Measurements from ENCODE around the gene DDIT3. TPM values are rescaled to one million over a fixed set of nuclear protein-coding genes. Genes with fewer than 3 reads are reported as not detected.

Gene DDIT3
- total RNA-seq, 1 experiment from 2014 or later: 79.2 TPM

DNA sequence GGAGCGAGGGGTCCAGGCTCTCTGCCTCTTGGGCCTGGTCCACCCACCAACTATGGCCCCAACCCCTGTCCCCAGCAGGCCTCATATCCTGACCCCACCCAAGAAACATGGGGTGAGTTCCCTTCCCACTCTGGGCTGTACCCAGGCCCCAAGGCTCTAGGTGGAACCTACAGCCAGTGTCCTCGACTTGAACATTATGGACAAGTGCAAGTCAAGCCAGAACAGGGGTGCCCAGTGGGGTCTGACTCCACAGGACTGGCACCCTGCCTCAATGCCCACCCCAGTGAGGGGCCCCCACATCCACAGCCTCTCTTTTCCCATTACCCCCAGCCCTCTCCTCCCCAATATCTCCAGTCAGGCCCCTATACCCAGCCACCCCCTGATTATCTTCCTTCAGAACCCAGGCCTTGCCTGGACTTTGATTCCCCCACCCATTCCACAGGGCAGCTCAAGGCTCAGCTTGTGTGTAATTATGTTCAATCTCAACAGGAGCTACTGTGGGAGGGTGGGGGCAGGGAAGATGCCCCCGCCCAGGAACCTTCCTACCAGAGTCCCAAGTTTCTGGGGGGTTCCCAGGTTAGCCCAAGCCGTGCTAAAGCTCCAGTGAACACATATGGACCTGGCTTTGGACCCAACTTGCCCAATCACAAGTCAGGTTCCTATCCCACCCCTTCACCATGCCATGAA is 49.2 kb downstream of the DDIT3 start:
- H3K4me3 ChIP-seq (ENCODE audit: low read depth, low read length): no peak overlapping the region
- no peak overlapping the region for H3K4me3 Mint-ChIP-seq (ENCODE audit: unreplicated experiment)
- TF ChIP-seq, protein P1, sequence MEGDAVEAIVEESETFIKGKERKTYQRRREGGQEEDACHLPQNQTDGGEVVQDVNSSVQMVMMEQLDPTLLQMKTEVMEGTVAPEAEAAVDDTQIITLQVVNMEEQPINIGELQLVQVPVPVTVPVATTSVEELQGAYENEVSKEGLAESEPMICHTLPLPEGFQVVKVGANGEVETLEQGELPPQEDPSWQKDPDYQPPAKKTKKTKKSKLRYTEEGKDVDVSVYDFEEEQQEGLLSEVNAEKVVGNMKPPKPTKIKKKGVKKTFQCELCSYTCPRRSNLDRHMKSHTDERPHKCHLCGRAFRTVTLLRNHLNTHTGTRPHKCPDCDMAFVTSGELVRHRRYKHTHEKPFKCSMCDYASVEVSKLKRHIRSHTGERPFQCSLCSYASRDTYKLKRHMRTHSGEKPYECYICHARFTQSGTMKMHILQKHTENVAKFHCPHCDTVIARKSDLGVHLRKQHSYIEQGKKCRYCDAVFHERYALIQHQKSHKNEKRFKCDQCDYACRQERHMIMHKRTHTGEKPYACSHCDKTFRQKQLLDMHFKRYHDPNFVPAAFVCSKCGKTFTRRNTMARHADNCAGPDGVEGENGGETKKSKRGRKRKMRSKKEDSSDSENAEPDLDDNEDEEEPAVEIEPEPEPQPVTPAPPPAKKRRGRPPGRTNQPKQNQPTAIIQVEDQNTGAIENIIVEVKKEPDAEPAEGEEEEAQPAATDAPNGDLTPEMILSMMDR (IDR thresholded peaks at IDR 0.05; ENCODE audit: insufficient read depth in 1 of 2, low read depth in 1 of 2, low read length in 1 of 2, severe bottlenecking in 1 of 2, unreplicated experiment in 1 of 2): no peak
- no peak for DNase-seq
- intact Hi-C loops (cut with micrococcal nuclease; ENCODE audit: unreplicated experiment): no loop called here
- no peaks in the 10 kb centered on the region for H3K36me3 Mint-ChIP-seq (ENCODE audit: insufficient read depth, unreplicated experiment)
- BruUV-seq (replicated peaks): no TSS peak
- no peaks in the 10 kb centered on the region for H3K4me1 Mint-ChIP-seq (ENCODE audit: low read depth, unreplicated experiment)
- H3K27me3 Mint-ChIP-seq (ENCODE audit: insufficient read depth, unreplicated experiment): peaks cover 16% of the 10 kb centered on the region
- H3K9me3 ChIP-seq: no peaks in the 10 kb centered on the region
- ChIA-PET POLR2A (no interaction called here), CTCF (interaction anchor here (0.6 to 1.4 kb wide), 2 partner anchors 12 to 16 kb away, joined by 3 read pairs; partner anchors contain the start of gene INHBE)
- no peaks in the 10 kb centered on the region for H3K9me3 Mint-ChIP-seq (ENCODE audit: unreplicated experiment)
- H3K27ac Mint-ChIP-seq (ENCODE audit: unreplicated experiment): no peak overlapping the region
- H3K4me1 ChIP-seq: no peaks in the 10 kb centered on the region
- no peaks in the 10 kb centered on the region; the same call in 1 of the 2 replicates for H3K27me3 ChIP-seq (replicated peaks; ENCODE audit: control insufficient read depth, insufficient read depth, low read length)
- no peaks in the 10 kb centered on the region for H3K36me3 ChIP-seq (ENCODE audit: control insufficient read depth, insufficient read depth, low read length)

DNA sequence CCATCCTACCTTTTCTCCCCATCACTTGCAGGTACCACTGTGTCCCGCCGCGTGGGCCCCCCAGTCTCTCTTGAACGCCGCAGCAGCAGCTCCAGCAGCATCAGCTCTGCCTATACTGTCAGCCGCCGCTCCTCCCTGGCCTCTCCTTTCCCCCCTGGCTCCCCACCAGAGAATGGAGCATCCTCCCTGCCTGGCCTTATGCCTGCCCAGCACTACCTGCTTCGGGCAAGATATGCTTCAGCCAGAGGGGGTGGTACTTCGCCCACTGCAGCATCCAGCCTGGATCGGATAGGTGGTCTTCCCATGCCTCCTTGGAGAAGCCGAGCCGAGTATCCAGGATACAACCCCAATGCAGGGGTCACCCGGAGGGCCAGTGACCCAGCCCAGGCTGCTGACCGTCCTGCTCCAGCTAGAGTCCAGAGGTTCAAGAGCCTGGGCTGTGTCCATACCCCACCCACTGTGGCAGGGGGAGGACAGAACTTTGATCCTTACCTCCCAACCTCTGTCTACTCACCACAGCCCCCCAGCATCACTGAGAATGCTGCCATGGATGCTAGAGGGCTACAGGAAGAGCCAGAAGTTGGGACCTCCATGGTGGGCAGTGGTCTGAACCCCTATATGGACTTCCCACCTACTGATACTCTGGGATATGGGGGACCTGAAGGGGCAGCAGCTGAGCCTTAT is 49.9 kb downstream of the DDIT3 start:
- H3K36me3 ChIP-seq (ENCODE audit: control insufficient read depth, insufficient read depth, low read length): no peaks in the 10 kb centered on the region
- no peak for DNase-seq
- peaks cover 20% of the 10 kb centered on the region for H3K27me3 Mint-ChIP-seq (ENCODE audit: insufficient read depth, unreplicated experiment)
- no peaks in the 10 kb centered on the region for H3K36me3 Mint-ChIP-seq (ENCODE audit: insufficient read depth, unreplicated experiment)
- TF ChIP-seq, protein P1 (IDR thresholded peaks at IDR 0.05; ENCODE audit: insufficient read depth in 1 of 2, low read depth in 1 of 2, low read length in 1 of 2, severe bottlenecking in 1 of 2, unreplicated experiment in 1 of 2): no peak
- H3K4me1 Mint-ChIP-seq (ENCODE audit: low read depth, unreplicated experiment): no peaks in the 10 kb centered on the region
- CTCF ChIA-PET: interaction anchor here (0.6 to 1.4 kb wide), 2 partner anchors 12 to 15 kb away, joined by 3 read pairs; partner anchors contain the start of gene INHBE
- H3K9me3 Mint-ChIP-seq (ENCODE audit: unreplicated experiment): no peaks in the 10 kb centered on the region
- no peaks in the 10 kb centered on the region for H3K9me3 ChIP-seq
- no peaks in the 10 kb centered on the region for H3K4me1 ChIP-seq
- H3K4me3 Mint-ChIP-seq (ENCODE audit: unreplicated experiment): no peak overlapping the region
- intact Hi-C loops (cut with micrococcal nuclease; ENCODE audit: unreplicated experiment): no loop called here
- H3K27me3 ChIP-seq (replicated peaks; ENCODE audit: control insufficient read depth, insufficient read depth, low read length): no peaks in the 10 kb centered on the region; the same call in 1 of the 2 replicates
- H3K27ac Mint-ChIP-seq (ENCODE audit: unreplicated experiment): no peak overlapping the region
- POLR2A ChIA-PET: no interaction called here
- no TSS peak for BruUV-seq (replicated peaks)
- H3K4me3 ChIP-seq (ENCODE audit: low read depth, low read length): no peak overlapping the region

DNA sequence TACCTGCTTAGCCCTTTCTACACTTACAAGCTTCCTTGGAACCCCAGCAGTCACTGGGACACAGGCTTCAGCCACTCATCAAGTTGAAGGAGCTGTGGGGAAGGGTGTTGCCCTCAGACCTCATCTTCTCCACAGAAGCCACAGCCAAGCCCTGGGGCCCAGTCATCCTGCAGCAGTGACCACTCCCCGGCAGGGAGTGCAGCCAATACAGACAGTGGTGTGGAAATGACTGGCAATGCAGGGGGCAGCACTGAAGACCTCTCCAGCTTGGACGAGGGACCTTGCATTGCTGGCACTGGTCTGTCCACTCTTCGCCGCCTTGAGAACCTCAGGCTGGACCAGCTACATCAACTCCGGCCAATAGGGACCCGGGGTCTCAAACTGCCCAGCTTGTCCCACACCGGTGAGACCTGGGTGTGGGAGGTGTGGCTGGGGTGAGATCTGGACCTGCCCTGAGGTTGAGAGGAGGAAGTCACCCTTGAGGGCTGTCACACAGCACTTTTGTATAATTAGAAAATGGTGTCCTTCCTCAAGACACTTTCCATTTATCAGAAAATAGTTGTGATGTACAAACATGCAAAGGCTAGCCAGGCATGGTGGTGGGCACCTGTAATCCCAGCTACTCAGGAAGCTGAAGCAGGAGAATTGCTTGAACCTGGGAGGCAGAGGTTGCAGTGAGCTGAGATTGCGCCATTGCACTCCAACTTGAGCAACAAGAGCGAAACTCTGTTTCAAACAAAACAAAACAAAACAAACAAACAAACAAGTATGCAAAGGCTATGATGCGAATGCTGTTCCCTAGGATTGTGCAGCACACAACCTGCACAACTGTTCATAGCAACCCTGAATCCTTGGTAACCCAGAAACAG is 50.8 kb downstream of the DDIT3 start:
- Mint-ChIP-seq H3K9me3 (ENCODE audit: unreplicated experiment) (no peaks in the 10 kb centered on the region), H3K27me3 (ENCODE audit: insufficient read depth, unreplicated experiment) (peaks cover 23% of the 10 kb centered on the region), H3K36me3 (ENCODE audit: insufficient read depth, unreplicated experiment) (no peaks in the 10 kb centered on the region), H3K27ac (ENCODE audit: unreplicated experiment) (no peak overlapping the region), H3K4me1 (ENCODE audit: low read depth, unreplicated experiment) (no peaks in the 10 kb centered on the region), H3K4me3 (ENCODE audit: unreplicated experiment) (no peak overlapping the region)
- ChIA-PET CTCF (interaction anchor here (1.4 kb wide), 1 partner anchor 11 kb away, joined by 3 read pairs; no protein-coding TSS in a partner anchor), POLR2A (no interaction called here)
- TF ChIP-seq, protein P1 (IDR thresholded peaks at IDR 0.05; ENCODE audit: insufficient read depth in 1 of 2, low read depth in 1 of 2, low read length in 1 of 2, severe bottlenecking in 1 of 2, unreplicated experiment in 1 of 2): no peak
- Histone ChIP-seq H3K27me3 (replicated peaks; ENCODE audit: control insufficient read depth, insufficient read depth, low read length) (no peaks in the 10 kb centered on the region; the same call in 1 of the 2 replicates), H3K4me1 (no peaks in the 10 kb centered on the region), H3K36me3 (ENCODE audit: control insufficient read depth, insufficient read depth, low read length) (no peaks in the 10 kb centered on the region), H3K4me3 (ENCODE audit: low read depth, low read length) (no peak overlapping the region), H3K9me3 (no peaks in the 10 kb centered on the region)
- no peak for DNase-seq
- intact Hi-C loops (cut with micrococcal nuclease; ENCODE audit: unreplicated experiment): no loop called here
- no TSS peak for BruUV-seq (replicated peaks)

All from Caco-2 (cell line).